ENCODE results near the gene ADAMTS5. TPM values are rescaled to one million over a fixed set of nuclear protein-coding genes. Genes with fewer than 3 reads are reported as not detected.

Gene ADAMTS5
- total and polyA plus RNA-seq, 8 donors = 1.5 to 11.4 (median 8.6) TPM

DNA sequence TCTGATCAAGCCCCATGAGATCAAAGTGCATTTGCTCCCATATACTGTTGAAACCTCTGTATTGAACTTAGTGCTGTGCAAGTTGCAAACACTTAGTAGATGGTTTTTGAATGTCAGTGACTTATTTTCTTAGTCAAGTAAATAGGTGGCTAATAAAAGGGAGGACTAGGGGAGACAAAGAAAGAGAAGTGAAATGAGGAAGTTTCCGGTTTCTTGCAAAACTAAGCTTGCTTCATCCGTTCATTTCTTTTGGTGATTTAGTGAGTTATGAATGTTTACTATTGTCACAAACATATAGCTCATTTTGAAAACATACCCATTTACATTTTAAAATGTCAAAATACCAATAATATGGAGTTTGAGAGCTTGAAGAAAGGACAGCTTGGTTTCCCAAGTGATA is 23.0 kb downstream of the ADAMTS5 start:
- Histone ChIP-seq H3K4me3 (no peak overlapping the region), H3K27me3 (no peaks in the 10 kb centered on the region), H3K9me3 (no peaks in the 10 kb centered on the region), H3K36me3 (no peaks in the 10 kb centered on the region), H3K4me1 (peaks cover 8 to 16% of the 10 kb centered on the region in 2 donors), H3K27ac (no peak overlapping the region)
- intact Hi-C loops (cut with DNase I) = no loop called here
- TF ChIP-seq CTCF (IDR thresholded peaks at IDR 0.05) = no peak
- DNase-seq = no peak
- no peak for ATAC-seq

DNA sequence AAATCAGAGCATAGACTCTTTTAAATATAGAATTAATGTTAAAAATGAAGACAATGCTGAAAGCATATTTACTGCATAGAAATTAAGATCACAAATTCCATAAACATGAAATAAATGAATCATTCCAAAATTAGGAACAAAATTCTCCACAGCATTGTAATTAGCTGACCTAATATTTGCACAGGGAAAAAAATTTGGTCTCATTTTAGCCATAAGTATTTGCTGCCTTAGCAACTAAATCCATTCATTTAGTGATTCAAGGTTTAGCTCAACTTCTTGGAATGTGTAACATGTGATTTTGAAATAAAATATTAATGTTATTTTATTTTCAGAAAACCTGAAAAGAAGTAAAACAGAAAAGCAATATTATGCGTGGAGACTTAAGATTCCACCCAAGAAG is 25.5 kb downstream of the ADAMTS5 start:
- no peak overlapping the region for H3K4me3 ChIP-seq

GRCh38 chr21:26939601-26940111 is 27.2 kb downstream of the ADAMTS5 start:
- Histone ChIP-seq H3K36me3 (no peaks in the 10 kb centered on the region), H3K4me3 (no peak overlapping the region), H3K27ac (no peak overlapping the region), H3K4me1 (peaks cover 0 to 8% of the 10 kb centered on the region in 2 donors), H3K9me3 (no peaks in the 10 kb centered on the region), H3K27me3 (no peaks in the 10 kb centered on the region)
- intact Hi-C loops (cut with DNase I) = no loop called here
- ATAC-seq (peak; percentile 64), DNase-seq (peak in 1 of 4 donors; percentile 33)
- no peak for TF ChIP-seq CTCF (IDR thresholded peaks at IDR 0.05)

More for the DNA sequence above, 25.5 kb downstream of the ADAMTS5 start:
- Histone ChIP-seq H3K27ac (no peak overlapping the region), H3K27me3 (no peaks in the 10 kb centered on the region), H3K36me3 (no peaks in the 10 kb centered on the region), H3K9me3 (no peaks in the 10 kb centered on the region), H3K4me1 (peaks cover 8 to 9% of the 10 kb centered on the region in 2 donors)
- intact Hi-C loops (cut with DNase I) = no loop called here
- no peak for TF ChIP-seq CTCF (IDR thresholded peaks at IDR 0.05)
- no peak for DNase-seq
- ATAC-seq = no peak

GRCh38 chr21:26936641-26937040 is 30.2 kb downstream of the ADAMTS5 start:
- Histone ChIP-seq H3K4me1 (peaks cover 0 to 8% of the 10 kb centered on the region in 2 donors), H3K9me3 (no peaks in the 10 kb centered on the region), H3K27me3 (no peaks in the 10 kb centered on the region), H3K4me3 (no peak overlapping the region), H3K36me3 (no peaks in the 10 kb centered on the region), H3K27ac (no peak overlapping the region)
- no peak for ATAC-seq
- intact Hi-C loops (cut with DNase I) = no loop called here
- peak in 1 of 4 donors; percentile 34 for DNase-seq
- no peak for TF ChIP-seq CTCF (IDR thresholded peaks at IDR 0.05)

GRCh38 chr21:26935977-26936376 is 30.9 kb downstream of the ADAMTS5 start:
- no peaks in the 10 kb centered on the region for H3K36me3 ChIP-seq
- H3K27me3 ChIP-seq = no peaks in the 10 kb centered on the region
- no peak for TF ChIP-seq CTCF (IDR thresholded peaks at IDR 0.05)
- H3K9me3 ChIP-seq = no peaks in the 10 kb centered on the region
- intact Hi-C loops (cut with DNase I) = no loop called here
- H3K27ac ChIP-seq = no peak overlapping the region
- DNase-seq (no peak), ATAC-seq (no peak)
- peaks cover 0 to 8% of the 10 kb centered on the region in 2 donors for H3K4me1 ChIP-seq
- H3K4me3 ChIP-seq = no peak overlapping the region
